Measurements from ENCODE around the gene DES. TPM values are rescaled to one million over a fixed set of nuclear protein-coding genes. Genes with fewer than 3 reads are reported as not detected.
"Not testable (repeated sequence)": the region's sequence is repeated elsewhere in the genome, so short reads cannot be mapped to it uniquely, and the experiment has no call there.

The DES gene
- total and polyA plus RNA-seq, 2 donors (not counting 1 experiment from before 2014, with no cell fraction given), result not detected

DNA sequence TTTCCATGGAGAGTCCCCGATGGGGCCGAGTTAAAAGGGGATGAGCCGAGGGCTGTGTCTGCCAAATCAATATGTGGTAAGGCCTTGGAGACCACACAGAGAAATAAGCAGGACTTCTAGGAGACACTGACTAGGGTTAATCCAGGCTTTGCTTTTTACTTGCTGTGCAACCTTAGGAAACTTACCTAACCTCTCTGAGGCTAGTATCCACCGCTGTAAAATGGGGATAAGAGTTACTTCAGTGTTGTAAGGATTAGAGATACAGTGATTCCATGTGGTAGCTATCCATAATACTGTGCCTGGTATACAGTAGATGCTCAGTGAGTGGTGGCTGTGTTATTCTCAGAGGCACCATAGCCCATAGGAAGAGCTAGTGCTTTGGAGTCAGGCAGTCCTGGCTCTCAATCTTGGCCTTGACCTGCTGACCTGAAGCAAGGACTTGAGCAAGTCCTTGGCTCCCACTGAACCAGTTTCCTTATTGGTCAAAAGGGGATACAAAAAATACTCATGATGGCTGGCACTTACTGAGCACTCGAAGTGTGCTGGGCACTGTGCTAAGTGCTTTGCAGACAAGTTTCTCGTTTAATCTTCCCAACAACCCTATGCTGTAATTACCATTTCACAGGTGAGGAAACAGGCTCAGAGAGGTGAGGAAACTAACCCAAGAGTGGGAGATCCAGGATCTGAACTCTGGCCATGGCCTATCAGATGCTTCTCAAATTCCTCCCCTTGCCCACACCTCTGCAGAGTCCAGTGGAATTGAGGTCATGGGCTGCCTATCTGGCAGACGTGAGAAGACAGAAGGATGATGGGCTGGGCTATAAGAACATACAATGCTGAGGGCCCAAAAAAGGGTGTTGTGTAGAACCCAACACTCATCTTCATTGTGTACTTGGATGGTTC, 12.0 kb upstream of the DES start:
- Mint-ChIP-seq H3K27ac (no peak overlapping the region), H3K4me1 (no peaks in the 10 kb centered on the region), H3K9me3 (ENCODE audit: insufficient read depth) (no peaks in the 10 kb centered on the region), H3K27me3 (peaks cover 32% of the 10 kb centered on the region), H3K4me3 (no peak overlapping the region)
- CTCF ChIA-PET, result interaction anchor here (0.6 to 1.2 kb wide), 3 partner anchors 119 to 726 kb away, joined by 3 read pairs; no protein-coding TSS in a partner anchor
- DNase-seq (no peak), ATAC-seq (ENCODE audit: low read depth) (no peak)
- no peaks in the 10 kb centered on the region for H3K79me2 ChIP-seq (ENCODE audit: control insufficient read depth, insufficient read depth, low read length)
- intact Hi-C loops (cut with micrococcal nuclease), result no loop called here
- no peak overlapping the region for H3K9ac ChIP-seq (ENCODE audit: low read length)
- WGBS (ENCODE audit: insufficient coverage), result 95% methylated on average over 5 of the region's 7 CpGs
- no peak overlapping the region for H3K4me2 ChIP-seq (replicated peaks; ENCODE audit: low read depth, low read length, poor library complexity, severe bottlenecking)
- H3K36me3 ChIP-seq (replicated peaks in 1 of 2; ENCODE audit: control extremely low read depth in 1 of 2, control insufficient read depth in 1 of 2, extremely low read depth in 1 of 2, insufficient read depth in 2 of 2, low read length in 1 of 2), result no peaks in the 10 kb centered on the region
- H2AFZ ChIP-seq (ENCODE audit: insufficient read depth, low read depth, low read length, poor library complexity, severe bottlenecking), result no peak overlapping the region
- H3K9me3 ChIP-seq (ENCODE audit: control extremely low read depth in 1 of 3, control insufficient read depth in 2 of 3, insufficient read depth in 1 of 3, low read length in 2 of 3), result no peaks in the 10 kb centered on the region
- POLR2A ChIA-PET, result no interaction called here
- H3K4me3 ChIP-seq (ENCODE audit: control extremely low read depth in 1 of 5, extremely low read depth in 1 of 5, insufficient read depth in 1 of 5, low read depth in 2 of 5, low read length in 4 of 5), result no peak overlapping the region
- no peak overlapping the region for H3K27ac ChIP-seq (ENCODE audit: low read length in 2 of 2)
- H4K20me1 ChIP-seq (ENCODE audit: control insufficient read depth, insufficient read depth, low read length, poor library complexity, severe bottlenecking), result no peaks in the 10 kb centered on the region
- no peaks in the 10 kb centered on the region for H3K4me1 ChIP-seq (ENCODE audit: control insufficient read depth in 2 of 2, insufficient read depth in 2 of 2, low read length in 2 of 2)
- peaks cover 0 to 14% (median 0%) of the 10 kb centered on the region in 4 experiments for H3K27me3 ChIP-seq (replicated peaks in 1 of 4; ENCODE audit: control extremely low read depth in 1 of 4, control insufficient read depth in 3 of 4, insufficient read depth in 4 of 4, low read length in 3 of 4)
- TF ChIP-seq EZH2 (IDR thresholded peaks at IDR 0.05; ENCODE audit: borderline replicate concordance, insufficient read depth, low read depth, low read length, poor library complexity, severe bottlenecking), result no peak
- TF ChIP-seq, protein P1, sequence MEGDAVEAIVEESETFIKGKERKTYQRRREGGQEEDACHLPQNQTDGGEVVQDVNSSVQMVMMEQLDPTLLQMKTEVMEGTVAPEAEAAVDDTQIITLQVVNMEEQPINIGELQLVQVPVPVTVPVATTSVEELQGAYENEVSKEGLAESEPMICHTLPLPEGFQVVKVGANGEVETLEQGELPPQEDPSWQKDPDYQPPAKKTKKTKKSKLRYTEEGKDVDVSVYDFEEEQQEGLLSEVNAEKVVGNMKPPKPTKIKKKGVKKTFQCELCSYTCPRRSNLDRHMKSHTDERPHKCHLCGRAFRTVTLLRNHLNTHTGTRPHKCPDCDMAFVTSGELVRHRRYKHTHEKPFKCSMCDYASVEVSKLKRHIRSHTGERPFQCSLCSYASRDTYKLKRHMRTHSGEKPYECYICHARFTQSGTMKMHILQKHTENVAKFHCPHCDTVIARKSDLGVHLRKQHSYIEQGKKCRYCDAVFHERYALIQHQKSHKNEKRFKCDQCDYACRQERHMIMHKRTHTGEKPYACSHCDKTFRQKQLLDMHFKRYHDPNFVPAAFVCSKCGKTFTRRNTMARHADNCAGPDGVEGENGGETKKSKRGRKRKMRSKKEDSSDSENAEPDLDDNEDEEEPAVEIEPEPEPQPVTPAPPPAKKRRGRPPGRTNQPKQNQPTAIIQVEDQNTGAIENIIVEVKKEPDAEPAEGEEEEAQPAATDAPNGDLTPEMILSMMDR (IDR thresholded peaks at IDR 0.05), result no peak

DNA sequence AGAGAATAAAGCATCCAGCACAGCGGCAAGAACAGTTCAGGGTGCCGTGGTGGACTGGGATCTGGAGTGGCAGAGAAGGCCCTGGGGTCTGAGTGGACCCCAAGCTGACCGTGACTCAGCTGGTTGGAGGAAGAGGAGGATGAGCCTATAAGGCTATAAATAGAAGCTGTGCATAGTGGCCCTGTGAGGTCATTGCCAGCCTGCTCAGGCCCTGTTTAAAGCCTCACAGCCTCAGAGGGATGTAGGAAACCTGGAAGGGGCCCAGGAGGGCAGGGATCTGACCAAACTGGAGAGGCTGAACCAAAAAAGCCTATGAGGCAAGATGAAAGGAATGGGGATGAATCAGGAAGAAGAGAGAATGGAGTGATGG, 11.3 kb upstream of the DES start:
- 87% methylated on average over 3 of the region's 3 CpGs for WGBS (ENCODE audit: insufficient coverage)
- ChIA-PET POLR2A (no interaction called here), CTCF (interaction anchor here (0.9 kb wide), 1 partner anchor 123 kb away, joined by 3 read pairs; no protein-coding TSS in a partner anchor)
- no peak overlapping the region for H3K4me3 ChIP-seq (ENCODE audit: control extremely low read depth in 1 of 5, extremely low read depth in 1 of 5, insufficient read depth in 1 of 5, low read depth in 2 of 5, low read length in 4 of 5)
- intact Hi-C loops (cut with micrococcal nuclease), result no loop called here
- H3K27ac ChIP-seq (ENCODE audit: low read length in 2 of 2), result no peak overlapping the region
- H3K4me2 ChIP-seq (replicated peaks; ENCODE audit: low read depth, low read length, poor library complexity, severe bottlenecking), result no peak overlapping the region
- no peaks in the 10 kb centered on the region for H3K79me2 ChIP-seq (ENCODE audit: control insufficient read depth, insufficient read depth, low read length)
- no peaks in the 10 kb centered on the region for H3K36me3 ChIP-seq (replicated peaks in 1 of 2; ENCODE audit: control extremely low read depth in 1 of 2, control insufficient read depth in 1 of 2, extremely low read depth in 1 of 2, insufficient read depth in 2 of 2, low read length in 1 of 2)
- peaks cover 0 to 3% (median 0%) of the 10 kb centered on the region in 3 donors for H3K9me3 ChIP-seq (ENCODE audit: control extremely low read depth in 1 of 3, control insufficient read depth in 2 of 3, insufficient read depth in 1 of 3, low read length in 2 of 3)
- Mint-ChIP-seq H3K27ac (no peak overlapping the region), H3K4me1 (no peaks in the 10 kb centered on the region), H3K4me3 (no peak overlapping the region), H3K27me3 (peaks cover 32% of the 10 kb centered on the region), H3K9me3 (ENCODE audit: insufficient read depth) (no peaks in the 10 kb centered on the region)
- H3K4me1 ChIP-seq (ENCODE audit: control insufficient read depth in 2 of 2, insufficient read depth in 2 of 2, low read length in 2 of 2), result no peaks in the 10 kb centered on the region
- no peak for ATAC-seq (ENCODE audit: low read depth)
- no peak overlapping the region for H3K9ac ChIP-seq (ENCODE audit: low read length)
- H2AFZ ChIP-seq (ENCODE audit: insufficient read depth, low read depth, low read length, poor library complexity, severe bottlenecking), result no peak overlapping the region
- no peak for DNase-seq
- peaks cover 0 to 14% (median 0%) of the 10 kb centered on the region in 4 experiments for H3K27me3 ChIP-seq (replicated peaks in 1 of 4; ENCODE audit: control extremely low read depth in 1 of 4, control insufficient read depth in 3 of 4, insufficient read depth in 4 of 4, low read length in 3 of 4)
- TF ChIP-seq, protein P1 (IDR thresholded peaks at IDR 0.05), result no peak
- no peak for TF ChIP-seq EZH2 (IDR thresholded peaks at IDR 0.05; ENCODE audit: borderline replicate concordance, insufficient read depth, low read depth, low read length, poor library complexity, severe bottlenecking)
- no peaks in the 10 kb centered on the region for H4K20me1 ChIP-seq (ENCODE audit: control insufficient read depth, insufficient read depth, low read length, poor library complexity, severe bottlenecking)

DNA sequence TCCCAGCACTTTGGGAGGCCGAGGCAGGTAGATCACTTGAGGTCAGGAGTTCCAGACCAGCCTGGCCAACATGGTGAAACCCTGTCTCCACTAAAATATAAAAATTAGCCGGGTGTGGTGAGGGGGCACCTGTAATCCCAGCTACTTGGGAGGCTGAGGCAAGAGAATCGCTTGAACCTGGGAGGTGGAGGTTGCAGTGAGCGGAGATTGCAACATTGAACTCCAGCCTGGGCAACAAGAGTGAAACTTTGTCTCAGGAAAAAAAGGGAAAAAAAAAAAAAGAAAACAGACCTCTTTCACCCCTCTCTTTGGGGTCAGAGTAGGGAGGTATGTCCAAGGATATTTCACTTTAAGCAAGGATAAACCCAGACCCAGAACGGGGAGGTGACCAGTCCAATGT, 10.8 kb upstream of the DES start:
- H3K27ac Mint-ChIP-seq; H3K27ac ChIP-seq (ENCODE audit: low read length in 2 of 2); H3K4me1 ChIP-seq (ENCODE audit: control insufficient read depth in 2 of 2, insufficient read depth in 2 of 2, low read length in 2 of 2); H3K4me3 Mint-ChIP-seq; H2AFZ ChIP-seq (ENCODE audit: insufficient read depth, low read depth, low read length, poor library complexity, severe bottlenecking); DNase-seq; H3K4me2 ChIP-seq (replicated peaks; ENCODE audit: low read depth, low read length, poor library complexity, severe bottlenecking); H3K4me3 ChIP-seq (ENCODE audit: control extremely low read depth in 1 of 5, extremely low read depth in 1 of 5, insufficient read depth in 1 of 5, low read depth in 2 of 5, low read length in 4 of 5); POLR2A ChIA-PET; ATAC-seq (ENCODE audit: low read depth); H4K20me1 ChIP-seq (ENCODE audit: control insufficient read depth, insufficient read depth, low read length, poor library complexity, severe bottlenecking); H3K79me2 ChIP-seq (ENCODE audit: control insufficient read depth, insufficient read depth, low read length); intact Hi-C loops (cut with micrococcal nuclease); H3K36me3 ChIP-seq (replicated peaks in 1 of 2; ENCODE audit: control extremely low read depth in 1 of 2, control insufficient read depth in 1 of 2, extremely low read depth in 1 of 2, insufficient read depth in 2 of 2, low read length in 1 of 2); H3K9me3 ChIP-seq (ENCODE audit: control extremely low read depth in 1 of 3, control insufficient read depth in 2 of 3, insufficient read depth in 1 of 3, low read length in 2 of 3); CTCF ChIA-PET; H3K9me3 Mint-ChIP-seq (ENCODE audit: insufficient read depth); H3K4me1 Mint-ChIP-seq; H3K9ac ChIP-seq (ENCODE audit: low read length): not testable (repeated sequence)
- 80% methylated on average over 1 of the region's 5 CpGs for WGBS (ENCODE audit: insufficient coverage)
- peaks cover 0 to 12% (median 0%) of the 10 kb centered on the region in 4 experiments for H3K27me3 ChIP-seq (replicated peaks in 1 of 4; ENCODE audit: control extremely low read depth in 1 of 4, control insufficient read depth in 3 of 4, insufficient read depth in 4 of 4, low read length in 3 of 4)
- H3K27me3 Mint-ChIP-seq, result peaks cover 30% of the 10 kb centered on the region
